Activated naive CD4-positive, alpha-beta T cell treated with anti-CD3 and anti-CD28 coated beads for 36 hours (primary cell): ENCODE data around the gene DENND2D. TPM values are rescaled to one million over a fixed set of nuclear protein-coding genes. Genes with fewer than 3 reads are reported as not detected.
A peak's percentile ranks its signal among the peaks of the same experiment; 100 is the strongest.

Experiments used
- CTCF ChIA-PET: fragments of 350-600 bp; sonication (Branson Sonifier 250); formaldehyde crosslinking; loops from one replicate; lab custom pipeline; 2021; ENCODE audit warnings: antibody characterized with exemption; lab: Charles Lee
- DNase-seq: peaks from one replicate; pipeline ENCODE4 v3.0.0-alpha.2; 2020
- H3K27ac Mint-ChIP-seq: one replicate; pipeline ENCODE4 v1.8.0; 2021; ENCODE audit warnings: mild to moderate bottlenecking, mixed read lengths
- H3K27me3 Mint-ChIP-seq: one replicate; pipeline ENCODE4 v1.8.0; 2021; ENCODE audit warnings: low read depth, mixed read lengths
- H3K36me3 Mint-ChIP-seq: one replicate; pipeline ENCODE4 v1.8.0; 2021; ENCODE audit warnings: low read depth, mixed read lengths
- H3K4me1 Mint-ChIP-seq: one replicate; pipeline ENCODE4 v1.8.0; 2021; ENCODE audit warnings: low read depth, mixed read lengths
- H3K4me3 Mint-ChIP-seq: one replicate; pipeline ENCODE4 v1.8.0; 2021; ENCODE audit warnings: mild to moderate bottlenecking, moderate library complexity, mixed read lengths
- H3K9me3 Mint-ChIP-seq: one replicate; pipeline ENCODE4 v1.8.0; 2021; ENCODE audit warnings: mixed read lengths
- intact Hi-C: fragments of 100-400 bp; cut with micrococcal nuclease; formaldehyde crosslinking; loops from one replicate; pipeline ENCODE4 v1.15.1; 2023
- total RNA-seq, 2 experiments: library from RNA; stranded (reverse); gene quantifications; one replicate each; pipeline ENCODE4 v1.2.3, GENCODE V29; 2021

The DENND2D gene
- 100 to 1,000 TPM; 210 to 213 TPM for total RNA-seq

GRCh38 chr1:111199881-111200801 is at the start of gene DENND2D:
TSS of gene DENND2D (minus strand) at chr1:111200646. CDS start at chr1:111200459, 187 bp downstream.
- H3K4me3 Mint-ChIP-seq, result peak within 1 kb of the TSS; percentile 98

GRCh38 chr1:111249960-111250359 is 49.5 kb upstream of the DENND2D start:
- CTCF ChIA-PET, result interaction anchor here (0.5 to 1.3 kb wide), 3 partner anchors 16 to 485 kb away, joined by 3 read pairs; no protein-coding TSS in a partner anchor
- Mint-ChIP-seq H3K4me3 (no peak overlapping the region), H3K9me3 (no peaks in the 10 kb centered on the region), H3K4me1 (peaks cover 15% of the 10 kb centered on the region), H3K36me3 (no peaks in the 10 kb centered on the region), H3K27ac (no peak overlapping the region), H3K27me3 (no peaks in the 10 kb centered on the region)
- no peak for DNase-seq
- intact Hi-C loops, result no loop called here

More at GRCh38 chr1:111199881-111200801, at the start of gene DENND2D:
- CTCF ChIA-PET, result interaction anchor here (1.5 to 13.5 kb wide), 5 partner anchors 8 to 170 kb away, joined by 3 to 234 read pairs (median 5); no protein-coding TSS in a partner anchor
- intact Hi-C loops, result loop anchor here (1.0 to 5.0 kb wide), 4 partner anchors 15 to 528 kb away; partner anchors contain the start of genes KCNA3 and LRIF1
- Mint-ChIP-seq H3K36me3 (peaks cover 59% of the 10 kb centered on the region), H3K4me1 (peaks cover 56% of the 10 kb centered on the region), H3K27ac (peak within 1 kb of the TSS; percentile 99), H3K9me3 (no peaks in the 10 kb centered on the region), H3K27me3 (no peaks in the 10 kb centered on the region)
- DNase-seq, result peak; percentile 89

GRCh38 chr1:111247125-111247838 is 46.8 kb upstream of the DENND2D start:
- Mint-ChIP-seq H3K9me3 (no peaks in the 10 kb centered on the region), H3K4me3 (no peak overlapping the region), H3K36me3 (peaks cover 2% of the 10 kb centered on the region), H3K27ac (no peak overlapping the region), H3K4me1 (peaks cover 13% of the 10 kb centered on the region), H3K27me3 (no peaks in the 10 kb centered on the region)
- intact Hi-C loops, result no loop called here
- DNase-seq, result no peak
- CTCF ChIA-PET, result no interaction called here

GRCh38 chr1:111242805-111243523 is 42.5 kb upstream of the DENND2D start:
- Mint-ChIP-seq H3K4me1 (no peaks in the 10 kb centered on the region), H3K9me3 (no peaks in the 10 kb centered on the region), H3K4me3 (no peak overlapping the region), H3K27ac (no peak overlapping the region), H3K27me3 (no peaks in the 10 kb centered on the region), H3K36me3 (peaks cover 2% of the 10 kb centered on the region)
- intact Hi-C loops, result no loop called here
- CTCF ChIA-PET, result no interaction called here
- DNase-seq, result no peak

- no peaks in the 10 kb centered on the region for H3K9me3 Mint-ChIP-seq
- CTCF ChIA-PET, result interaction anchor here (1.1 kb wide), 1 partner anchor 19 kb away, joined by 3 read pairs; no protein-coding TSS in a partner anchor
- H3K4me3 Mint-ChIP-seq, result no peak overlapping the region
- no peak overlapping the region for H3K27ac Mint-ChIP-seq
- DNase-seq, result no peak
- intact Hi-C loops, result no loop called here
- H3K36me3 Mint-ChIP-seq, result peaks cover 2% of the 10 kb centered on the region
- H3K27me3 Mint-ChIP-seq, result no peaks in the 10 kb centered on the region
- no peaks in the 10 kb centered on the region for H3K4me1 Mint-ChIP-seq
Observed at GRCh38 chr1:111241797-111242196, 41.4 kb upstream of the DENND2D start.

- Mint-ChIP-seq H3K36me3 (peaks cover 2% of the 10 kb centered on the region), H3K27ac (no peak overlapping the region), H3K9me3 (no peaks in the 10 kb centered on the region), H3K4me3 (no peak overlapping the region), H3K4me1 (peaks cover 8% of the 10 kb centered on the region), H3K27me3 (no peaks in the 10 kb centered on the region)
- CTCF ChIA-PET, result no interaction called here
- DNase-seq, result no peak
- intact Hi-C loops, result no loop called here
Observed at GRCh38 chr1:111238056-111238795, 37.8 kb upstream of the DENND2D start.

GRCh38 chr1:111236806-111237205 is 36.4 kb upstream of the DENND2D start:
- Mint-ChIP-seq H3K4me3 (no peak overlapping the region), H3K27ac (no peak overlapping the region), H3K9me3 (no peaks in the 10 kb centered on the region), H3K4me1 (peaks cover 14% of the 10 kb centered on the region), H3K36me3 (no peaks in the 10 kb centered on the region), H3K27me3 (no peaks in the 10 kb centered on the region)
- CTCF ChIA-PET, result interaction anchor here (1.4 to 1.5 kb wide), 2 partner anchors 9 to 14 kb away, joined by 3 to 6 read pairs; partner anchors contain the start of gene CHI3L2
- DNase-seq, result no peak
- intact Hi-C loops, result no loop called here

GRCh38 chr1:111236379-111236778 is 35.9 kb upstream of the DENND2D start:
- no peak for DNase-seq
- Mint-ChIP-seq H3K9me3 (no peaks in the 10 kb centered on the region), H3K4me1 (peaks cover 18% of the 10 kb centered on the region), H3K36me3 (no peaks in the 10 kb centered on the region), H3K27me3 (no peaks in the 10 kb centered on the region), H3K4me3 (no peak overlapping the region), H3K27ac (no peak overlapping the region)
- intact Hi-C loops, result no loop called here
- CTCF ChIA-PET, result interaction anchor here (1.4 to 1.5 kb wide), 2 partner anchors 9 to 13 kb away, joined by 3 to 6 read pairs; partner anchors contain the start of gene CHI3L2

GRCh38 chr1:111234866-111235265 is 34.4 kb upstream of the DENND2D start:
- Mint-ChIP-seq H3K27me3 (no peaks in the 10 kb centered on the region), H3K4me3 (no peak overlapping the region), H3K4me1 (peaks cover 29% of the 10 kb centered on the region), H3K36me3 (peaks cover 4% of the 10 kb centered on the region), H3K27ac (no peak overlapping the region), H3K9me3 (no peaks in the 10 kb centered on the region)
- intact Hi-C loops, result no loop called here
- CTCF ChIA-PET, result interaction anchor here (0.7 kb wide), 1 partner anchor 49 kb away, joined by 3 read pairs; no protein-coding TSS in a partner anchor
- no peak for DNase-seq

GRCh38 chr1:111234258-111234657 is 33.8 kb upstream of the DENND2D start:
- Mint-ChIP-seq H3K27me3 (no peaks in the 10 kb centered on the region), H3K9me3 (no peaks in the 10 kb centered on the region), H3K27ac (no peak overlapping the region), H3K36me3 (peaks cover 4% of the 10 kb centered on the region), H3K4me3 (no peak overlapping the region), H3K4me1 (peaks cover 31% of the 10 kb centered on the region)
- intact Hi-C loops, result no loop called here
- CTCF ChIA-PET, result interaction anchor here (0.7 kb wide), 1 partner anchor 48 kb away, joined by 3 read pairs; no protein-coding TSS in a partner anchor
- no peak for DNase-seq

GRCh38 chr1:111232134-111232533 is 31.7 kb upstream of the DENND2D start:
- Mint-ChIP-seq H3K4me1 (peaks cover 52% of the 10 kb centered on the region), H3K36me3 (peaks cover 4% of the 10 kb centered on the region), H3K9me3 (no peaks in the 10 kb centered on the region), H3K27ac (no peak overlapping the region), H3K27me3 (no peaks in the 10 kb centered on the region), H3K4me3 (no peak overlapping the region)
- DNase-seq, result no peak
- CTCF ChIA-PET, result interaction anchor here (0.6 to 2.7 kb wide), 7 partner anchors 9 to 168 kb away, joined by 3 to 10 read pairs (median 5); no protein-coding TSS in a partner anchor
- intact Hi-C loops, result no loop called here
